Osteocyte (in vitro differentiated cells): ENCODE measurements around the gene NELFB. TPM values are rescaled to one million over a fixed set of nuclear protein-coding genes. Genes with fewer than 3 reads are reported as not detected.

Experiments
- DNase-seq: peaks from one replicate; pipeline ENCODE4 v3.0.0; 2021; ENCODE audit warnings: mixed read lengths; ENCODE audit not compliant: unreplicated experiment; ENCODE audit errors: extremely low spot score
- H3K27ac Mint-ChIP-seq: one replicate; pipeline ENCODE4 v1.8.0; 2021; ENCODE audit warnings: mild to moderate bottlenecking, mixed read lengths; ENCODE audit not compliant: unreplicated experiment
- H3K27me3 Mint-ChIP-seq: one replicate; pipeline ENCODE4 v1.8.0; 2021; ENCODE audit warnings: mixed read lengths; ENCODE audit not compliant: unreplicated experiment
- H3K36me3 Mint-ChIP-seq: one replicate; pipeline ENCODE4 v1.8.0; 2021; ENCODE audit warnings: mixed read lengths; ENCODE audit not compliant: unreplicated experiment
- H3K4me1 Mint-ChIP-seq: one replicate; pipeline ENCODE4 v1.8.0; 2021; ENCODE audit warnings: mixed read lengths; ENCODE audit not compliant: unreplicated experiment
- H3K4me3 Mint-ChIP-seq: one replicate; pipeline ENCODE4 v1.8.0; 2021; ENCODE audit warnings: mild to moderate bottlenecking, moderate library complexity, mixed read lengths; ENCODE audit not compliant: unreplicated experiment
- H3K9me3 Mint-ChIP-seq: one replicate; pipeline ENCODE4 v1.8.0; 2021; ENCODE audit warnings: mixed read lengths; ENCODE audit not compliant: unreplicated experiment
- total RNA-seq: library from RNA; stranded (reverse); gene quantifications from 2 replicates; pipeline ENCODE4 v1.2.1, GENCODE V29; 2021
- TF ChIP-seq, protein P1 (sequence below): fragments of 200-600 bp; sonication (generic); IDR thresholded peaks from 2 replicates; pipeline ENCODE4 v1.5.0; 2021; ENCODE audit warnings: antibody characterized with exemption, mild to moderate bottlenecking, moderate library complexity

The NELFB gene
- total RNA-seq, 1 donor from 2014 or later: 54.1 TPM

DNA sequence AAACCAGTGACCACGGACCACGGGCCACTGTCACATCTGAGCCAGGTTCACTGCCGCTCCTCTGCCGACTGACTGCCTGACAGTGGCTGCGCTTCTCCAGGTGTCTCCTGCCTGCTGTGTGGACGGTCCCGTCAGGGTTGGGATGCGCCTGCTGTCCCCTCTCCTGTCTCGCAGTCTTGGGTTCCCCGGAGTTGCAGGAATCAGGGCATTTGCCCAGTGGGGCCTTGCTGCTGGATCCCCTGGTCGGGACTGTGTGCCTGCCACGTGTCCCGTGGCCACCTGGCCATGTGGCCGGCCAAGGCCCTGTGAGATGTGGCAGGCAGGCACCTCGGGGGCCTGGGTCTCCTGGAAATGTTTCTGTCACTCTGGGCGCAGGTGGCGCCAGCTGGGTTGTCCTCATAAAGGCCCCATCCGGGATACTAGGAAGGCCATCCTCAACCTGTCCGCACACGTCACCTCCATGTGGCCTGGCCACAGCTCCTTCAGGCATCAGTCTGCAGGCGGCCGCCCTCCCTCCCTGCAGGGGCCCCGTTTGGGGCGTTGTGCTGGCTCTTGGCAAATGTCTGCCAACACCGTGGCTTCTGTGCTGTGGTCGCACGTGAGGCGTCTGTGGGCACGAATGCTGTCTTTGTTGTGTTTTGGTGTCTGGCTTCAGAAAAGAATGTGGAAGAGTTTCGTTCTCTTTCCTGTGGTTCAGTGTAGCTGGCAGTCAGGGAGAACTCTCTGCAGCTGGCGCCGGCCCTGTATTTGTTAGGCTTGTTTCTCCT, 16.0 kb downstream of the NELFB start:
- no peaks in the 10 kb centered on the region for H3K27me3 Mint-ChIP-seq

DNA sequence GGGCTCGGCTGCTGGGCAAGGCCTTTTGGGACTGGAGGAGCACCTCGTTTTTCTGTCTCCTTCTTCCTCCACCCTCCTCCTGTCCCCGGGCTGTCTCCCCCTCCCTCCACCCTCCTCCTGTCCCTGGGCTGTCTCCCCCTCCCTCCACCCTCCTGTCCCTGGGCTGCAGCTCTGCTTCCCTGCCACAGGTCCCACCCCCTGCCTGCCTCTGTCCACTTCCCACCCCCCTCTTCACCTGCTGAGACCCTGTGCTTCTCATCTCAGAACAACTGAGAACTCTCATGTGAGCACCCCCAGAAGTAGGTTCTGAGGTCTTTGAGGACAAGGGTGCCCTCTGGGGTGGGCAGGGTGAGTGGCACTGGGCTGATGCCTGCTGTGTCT, 16.6 kb downstream of the NELFB start:
- no peak overlapping the region for H3K4me3 Mint-ChIP-seq

More for the DNA sequence above, 16.0 kb downstream of the NELFB start:
- H3K27ac Mint-ChIP-seq: no peak overlapping the region
- no peaks in the 10 kb centered on the region for H3K9me3 Mint-ChIP-seq
- peaks cover 13% of the 10 kb centered on the region for H3K36me3 Mint-ChIP-seq
- peaks cover 24% of the 10 kb centered on the region for H3K4me1 Mint-ChIP-seq
- TF ChIP-seq, protein P1, sequence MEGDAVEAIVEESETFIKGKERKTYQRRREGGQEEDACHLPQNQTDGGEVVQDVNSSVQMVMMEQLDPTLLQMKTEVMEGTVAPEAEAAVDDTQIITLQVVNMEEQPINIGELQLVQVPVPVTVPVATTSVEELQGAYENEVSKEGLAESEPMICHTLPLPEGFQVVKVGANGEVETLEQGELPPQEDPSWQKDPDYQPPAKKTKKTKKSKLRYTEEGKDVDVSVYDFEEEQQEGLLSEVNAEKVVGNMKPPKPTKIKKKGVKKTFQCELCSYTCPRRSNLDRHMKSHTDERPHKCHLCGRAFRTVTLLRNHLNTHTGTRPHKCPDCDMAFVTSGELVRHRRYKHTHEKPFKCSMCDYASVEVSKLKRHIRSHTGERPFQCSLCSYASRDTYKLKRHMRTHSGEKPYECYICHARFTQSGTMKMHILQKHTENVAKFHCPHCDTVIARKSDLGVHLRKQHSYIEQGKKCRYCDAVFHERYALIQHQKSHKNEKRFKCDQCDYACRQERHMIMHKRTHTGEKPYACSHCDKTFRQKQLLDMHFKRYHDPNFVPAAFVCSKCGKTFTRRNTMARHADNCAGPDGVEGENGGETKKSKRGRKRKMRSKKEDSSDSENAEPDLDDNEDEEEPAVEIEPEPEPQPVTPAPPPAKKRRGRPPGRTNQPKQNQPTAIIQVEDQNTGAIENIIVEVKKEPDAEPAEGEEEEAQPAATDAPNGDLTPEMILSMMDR: no peak
- no peak overlapping the region for H3K4me3 Mint-ChIP-seq
- DNase-seq: no peak

DNA sequence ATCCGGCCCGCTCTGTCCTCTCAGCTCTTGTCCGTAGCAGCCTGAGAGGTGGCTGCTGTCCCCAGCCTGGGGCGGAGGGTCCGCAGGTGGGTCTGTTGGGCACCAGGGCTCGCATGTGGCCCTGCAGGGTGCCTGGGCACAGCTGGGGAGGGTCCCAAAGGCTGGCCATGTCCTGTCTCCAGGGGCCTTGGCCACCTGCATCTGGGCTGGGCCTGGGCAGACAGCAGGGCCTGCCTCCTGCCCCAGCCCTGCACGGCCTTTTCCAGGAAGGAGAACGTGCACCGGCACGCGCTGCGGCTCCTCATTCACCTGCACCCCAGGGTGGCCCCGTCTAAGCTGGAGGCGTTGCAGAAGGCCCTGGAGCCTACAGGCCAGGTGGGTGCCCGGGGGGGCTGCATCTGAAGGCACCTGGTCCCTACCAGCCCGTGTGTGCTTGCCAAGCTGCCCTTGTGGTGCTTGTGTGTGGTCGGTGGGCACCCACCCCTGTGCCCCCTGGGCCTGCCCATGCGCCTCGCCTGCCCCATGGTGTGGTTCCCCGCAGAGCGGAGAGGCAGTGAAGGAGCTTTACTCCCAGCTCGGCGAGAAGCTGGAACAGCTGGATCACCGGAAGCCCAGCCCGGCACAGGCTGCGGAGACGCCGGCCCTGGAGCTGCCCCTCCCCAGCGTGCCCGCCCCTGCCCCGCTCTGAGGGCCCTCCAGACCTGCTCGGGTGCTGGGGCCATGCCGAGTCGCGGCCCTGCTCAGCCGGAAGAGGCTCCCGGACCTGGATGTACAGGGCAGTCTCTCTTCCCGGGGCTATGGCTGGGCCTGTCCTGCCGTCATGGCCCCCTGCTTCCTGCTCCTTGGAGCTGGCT, 17.3 kb downstream of the NELFB start:
- H3K9me3 Mint-ChIP-seq: no peaks in the 10 kb centered on the region
- TF ChIP-seq, protein P1: no peak
- peak; percentile 83 for DNase-seq
- H3K27me3 Mint-ChIP-seq: no peaks in the 10 kb centered on the region
- H3K27ac Mint-ChIP-seq: no peak overlapping the region
- no peak overlapping the region for H3K4me3 Mint-ChIP-seq
- H3K4me1 Mint-ChIP-seq: peaks cover 32% of the 10 kb centered on the region
- H3K36me3 Mint-ChIP-seq: peaks cover 13% of the 10 kb centered on the region

More for the DNA sequence above, 16.6 kb downstream of the NELFB start:
- peaks cover 13% of the 10 kb centered on the region for H3K36me3 Mint-ChIP-seq
- H3K27me3 Mint-ChIP-seq: no peaks in the 10 kb centered on the region
- TF ChIP-seq, protein P1: no peak
- peaks cover 27% of the 10 kb centered on the region for H3K4me1 Mint-ChIP-seq
- H3K27ac Mint-ChIP-seq: no peak overlapping the region
- no peak for DNase-seq
- no peaks in the 10 kb centered on the region for H3K9me3 Mint-ChIP-seq

DNA sequence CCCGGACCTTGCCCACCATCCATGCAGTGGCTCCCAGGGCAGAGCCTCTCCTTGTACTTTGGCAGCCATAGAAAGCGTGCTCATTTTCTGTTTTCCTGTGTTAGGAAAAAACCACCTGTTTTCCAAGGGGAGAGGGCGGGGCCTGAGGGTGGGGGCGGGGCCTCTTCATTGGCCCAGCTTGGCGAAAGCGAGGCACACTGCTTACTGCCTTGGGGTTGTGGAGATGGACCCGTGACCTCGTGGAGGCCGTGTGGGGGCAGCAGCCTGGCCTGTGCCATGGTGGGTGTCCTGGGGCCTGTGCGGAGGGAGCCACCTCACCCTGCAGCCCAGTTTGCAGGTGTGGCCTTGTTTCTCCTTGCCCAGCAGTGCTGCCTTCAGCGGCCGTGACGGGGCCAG, 18.0 kb downstream of the NELFB start:
- H3K4me1 Mint-ChIP-seq: peaks cover 36% of the 10 kb centered on the region
- no peak overlapping the region for H3K27ac Mint-ChIP-seq
- no peaks in the 10 kb centered on the region for H3K27me3 Mint-ChIP-seq
- no peak overlapping the region for H3K4me3 Mint-ChIP-seq
- TF ChIP-seq, protein P1: no peak
- no peaks in the 10 kb centered on the region for H3K9me3 Mint-ChIP-seq
- peaks cover 13% of the 10 kb centered on the region for H3K36me3 Mint-ChIP-seq
- DNase-seq: no peak
